PFSK-1 (cell line): Measurements from ENCODE around the gene WDR48.

ENCODE experiments used
- POLR2AphosphoS5 ChIP-seq: IDR thresholded peaks from 2 replicates; pipeline ENCODE4 v1.6.1; 2012; ENCODE audit warnings: low read depth, mild to moderate bottlenecking, control low read depth, low read length, moderate library complexity
- SIN3A ChIP-seq: IDR thresholded peaks from 2 replicates; pipeline ENCODE4 v1.6.1; 2012; ENCODE audit warnings: mild to moderate bottlenecking, low read length, moderate library complexity, borderline replicate concordance; ENCODE audit not compliant: insufficient read depth
- TAF1 ChIP-seq: IDR thresholded peaks from 2 replicates; pipeline ENCODE4 v1.6.1; 2012; ENCODE audit warnings: low read length, control low read depth, borderline replicate concordance; ENCODE audit not compliant: insufficient read depth
- TF ChIP-seq, protein P1 (sequence below), 2 experiments: IDR thresholded peaks; 2 replicates each; pipeline versions ENCODE4 v1.6.1 to v1.8.0; 2011 to 2012; ENCODE audit warnings: low read depth in 2 of 2, low read length in 2 of 2, control low read depth in 1 of 2, inconsistent platforms in 1 of 2, mild to moderate bottlenecking in 1 of 2, moderate library complexity in 1 of 2; ENCODE audit not compliant: insufficient read depth in 1 of 2

DNA sequence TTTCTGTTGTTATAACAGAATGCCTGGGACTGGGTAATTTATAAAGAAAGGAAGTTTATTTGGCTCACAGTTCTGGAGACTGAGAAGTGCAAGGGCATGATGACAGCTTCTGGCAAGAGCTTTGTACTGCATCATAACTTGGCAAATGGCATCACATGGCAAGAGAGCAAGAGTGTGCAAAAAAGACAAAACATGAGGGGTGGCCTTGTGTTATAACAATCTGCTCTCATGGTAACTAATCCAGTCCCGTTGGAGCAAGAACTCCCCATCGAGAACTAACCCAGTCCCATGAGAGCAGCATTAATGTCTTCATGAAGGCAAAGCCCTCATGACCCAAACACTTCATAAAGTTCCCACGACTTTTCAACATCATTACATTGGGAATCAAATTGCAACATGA, 23.3 kb upstream of the WDR48 start:
- TF ChIP-seq POLR2AphosphoS5 (no peak), SIN3A (no peak), TAF1 (no peak)
- TF ChIP-seq, protein P1, sequence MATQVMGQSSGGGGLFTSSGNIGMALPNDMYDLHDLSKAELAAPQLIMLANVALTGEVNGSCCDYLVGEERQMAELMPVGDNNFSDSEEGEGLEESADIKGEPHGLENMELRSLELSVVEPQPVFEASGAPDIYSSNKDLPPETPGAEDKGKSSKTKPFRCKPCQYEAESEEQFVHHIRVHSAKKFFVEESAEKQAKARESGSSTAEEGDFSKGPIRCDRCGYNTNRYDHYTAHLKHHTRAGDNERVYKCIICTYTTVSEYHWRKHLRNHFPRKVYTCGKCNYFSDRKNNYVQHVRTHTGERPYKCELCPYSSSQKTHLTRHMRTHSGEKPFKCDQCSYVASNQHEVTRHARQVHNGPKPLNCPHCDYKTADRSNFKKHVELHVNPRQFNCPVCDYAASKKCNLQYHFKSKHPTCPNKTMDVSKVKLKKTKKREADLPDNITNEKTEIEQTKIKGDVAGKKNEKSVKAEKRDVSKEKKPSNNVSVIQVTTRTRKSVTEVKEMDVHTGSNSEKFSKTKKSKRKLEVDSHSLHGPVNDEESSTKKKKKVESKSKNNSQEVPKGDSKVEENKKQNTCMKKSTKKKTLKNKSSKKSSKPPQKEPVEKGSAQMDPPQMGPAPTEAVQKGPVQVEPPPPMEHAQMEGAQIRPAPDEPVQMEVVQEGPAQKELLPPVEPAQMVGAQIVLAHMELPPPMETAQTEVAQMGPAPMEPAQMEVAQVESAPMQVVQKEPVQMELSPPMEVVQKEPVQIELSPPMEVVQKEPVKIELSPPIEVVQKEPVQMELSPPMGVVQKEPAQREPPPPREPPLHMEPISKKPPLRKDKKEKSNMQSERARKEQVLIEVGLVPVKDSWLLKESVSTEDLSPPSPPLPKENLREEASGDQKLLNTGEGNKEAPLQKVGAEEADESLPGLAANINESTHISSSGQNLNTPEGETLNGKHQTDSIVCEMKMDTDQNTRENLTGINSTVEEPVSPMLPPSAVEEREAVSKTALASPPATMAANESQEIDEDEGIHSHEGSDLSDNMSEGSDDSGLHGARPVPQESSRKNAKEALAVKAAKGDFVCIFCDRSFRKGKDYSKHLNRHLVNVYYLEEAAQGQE (IDR thresholded peaks at IDR 0.05; ENCODE audit: insufficient read depth in 1 of 2, low read depth in 2 of 2, low read length in 2 of 2), result no peak
